GM19463 (cell line): ENCODE results near the gene ZNF722.
"Not testable (repeated sequence)": the region's sequence is repeated elsewhere in the genome, so short reads cannot be mapped to it uniquely, and the experiment has no call there.

ENCODE experiments used
- ATAC-seq: cut with Tn5 transposase; IDR thresholded peaks from one replicate; pipeline ENCODE4 v1.9.1; 2021; ENCODE audit warnings: mild to moderate bottlenecking, moderate library complexity; ENCODE audit not compliant: unreplicated experiment

ZNF722 gene

DNA sequence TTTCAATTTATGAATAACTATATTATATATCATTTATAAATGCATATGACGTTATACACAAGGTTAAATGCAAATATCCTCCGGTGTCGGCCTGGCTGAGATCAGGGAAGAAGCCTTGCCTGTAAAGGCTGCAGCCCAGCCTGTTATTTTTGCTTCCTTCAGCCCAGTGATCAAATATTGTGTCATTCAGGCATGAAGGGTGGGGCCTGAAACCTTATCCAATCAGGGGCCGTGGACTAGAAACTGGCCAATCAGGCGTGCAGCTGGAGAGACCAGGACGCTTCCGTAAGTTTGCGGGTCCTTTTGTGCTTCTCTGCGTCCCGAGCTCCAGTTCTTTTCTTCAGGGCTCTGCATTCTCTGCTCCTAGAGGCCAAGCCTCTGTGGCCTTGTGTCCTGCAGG, at the start of gene ZNF722:
ZNF722 (plus strand) TSS at position 301 of the 400 bp plus-strand sequence. CDS start 113 bp downstream, outside the sequence.
- ATAC-seq, result no peak

DNA sequence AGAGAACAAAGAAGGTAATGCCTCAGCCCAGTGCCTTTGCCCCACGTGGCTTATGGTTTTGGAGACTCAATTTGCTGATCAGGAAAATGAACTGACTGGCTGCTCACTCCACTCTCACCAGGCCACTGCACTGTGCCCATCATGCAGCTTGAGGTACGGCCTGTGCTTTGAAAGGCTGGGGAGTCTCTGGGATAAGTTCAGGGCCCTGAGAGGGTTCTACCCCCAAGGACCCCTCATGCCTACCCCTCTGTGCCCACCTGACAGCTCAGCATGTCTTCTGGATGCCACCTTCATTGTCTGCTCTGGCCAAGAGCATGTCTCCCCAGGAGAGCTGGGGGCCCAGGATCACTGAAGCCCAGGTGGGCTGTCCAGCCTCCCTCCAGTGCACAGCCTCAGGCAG, 45.5 kb upstream of the ZNF722 start:
- ATAC-seq, result no peak

DNA sequence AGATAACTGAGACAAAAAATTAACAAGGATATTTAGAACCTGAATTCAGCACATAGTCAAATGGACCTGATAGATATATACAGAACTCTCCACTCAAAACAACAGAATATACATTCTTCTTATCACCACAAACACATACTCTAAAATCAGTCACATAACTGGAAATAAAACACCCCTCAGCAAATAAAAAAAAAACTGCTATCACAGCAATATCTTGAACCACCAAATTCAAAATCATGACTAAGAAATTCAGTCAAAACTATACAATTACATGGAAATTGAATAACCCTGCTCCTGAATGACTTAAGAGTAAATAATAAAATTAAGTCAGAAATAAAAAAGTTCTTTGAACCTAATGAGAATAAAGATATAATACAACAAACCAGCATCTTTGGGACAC, 30.0 kb upstream of the ZNF722 start:
- no peak for ATAC-seq

DNA sequence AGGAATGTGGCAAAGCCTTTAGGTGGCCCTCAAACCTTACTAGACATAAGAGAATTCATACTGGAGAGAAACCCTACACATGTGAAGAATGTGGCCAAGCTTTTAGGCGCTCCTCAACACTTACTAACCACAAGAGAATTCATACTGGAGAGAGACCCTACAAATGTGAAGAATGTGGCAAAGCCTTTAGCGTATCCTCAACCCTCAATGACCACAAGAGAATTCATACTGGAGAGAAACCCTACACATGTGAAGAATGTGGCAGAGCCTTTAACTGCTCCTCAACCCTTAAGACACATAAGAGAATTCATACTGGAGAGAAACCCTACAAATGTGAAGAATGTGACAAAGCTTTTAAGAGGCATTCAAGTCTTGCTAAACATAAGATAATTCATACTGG, 16.8 kb downstream of the ZNF722 start:
- not testable (repeated sequence) for ATAC-seq

DNA sequence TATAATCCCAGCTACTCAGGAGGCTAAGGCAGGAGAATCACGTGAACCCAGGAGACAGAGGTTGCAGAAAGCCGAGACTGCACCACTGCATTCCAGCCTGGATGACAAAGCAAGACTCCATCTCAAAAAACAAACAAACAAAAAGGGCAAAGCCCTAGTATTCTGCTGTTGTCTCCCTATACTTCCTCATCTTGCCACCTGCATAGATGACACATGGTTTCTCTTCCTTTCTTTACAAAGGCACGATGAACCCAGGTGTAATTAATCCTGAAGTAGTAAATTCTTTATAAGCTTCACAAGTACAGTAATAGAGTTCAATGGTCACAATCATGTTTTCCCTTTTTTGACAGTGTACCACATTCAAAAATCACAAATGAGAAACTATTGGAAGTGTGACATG, 36.7 kb downstream of the ZNF722 start:
- ATAC-seq, result no peak

DNA sequence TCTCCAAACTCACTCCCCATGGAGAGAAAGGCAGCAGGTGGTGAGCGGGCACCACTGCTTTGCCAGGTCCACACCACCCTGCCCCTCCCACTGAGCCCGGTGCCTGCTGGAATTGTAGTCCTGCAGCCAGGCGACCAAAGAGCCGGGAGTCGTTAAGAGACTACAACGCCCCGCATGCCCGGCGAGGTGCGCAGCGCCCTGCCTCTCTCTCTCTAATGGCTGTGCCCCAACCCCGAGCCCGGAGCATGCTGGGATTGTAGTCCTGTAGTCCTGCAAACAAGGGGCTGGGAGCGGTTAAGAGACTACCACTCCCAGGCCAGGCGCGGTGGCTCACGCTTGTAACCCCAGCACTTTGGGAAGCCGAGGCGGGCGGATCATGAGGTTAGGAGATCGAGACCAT, 38.4 kb downstream of the ZNF722 start:
- ATAC-seq, result no peak

DNA sequence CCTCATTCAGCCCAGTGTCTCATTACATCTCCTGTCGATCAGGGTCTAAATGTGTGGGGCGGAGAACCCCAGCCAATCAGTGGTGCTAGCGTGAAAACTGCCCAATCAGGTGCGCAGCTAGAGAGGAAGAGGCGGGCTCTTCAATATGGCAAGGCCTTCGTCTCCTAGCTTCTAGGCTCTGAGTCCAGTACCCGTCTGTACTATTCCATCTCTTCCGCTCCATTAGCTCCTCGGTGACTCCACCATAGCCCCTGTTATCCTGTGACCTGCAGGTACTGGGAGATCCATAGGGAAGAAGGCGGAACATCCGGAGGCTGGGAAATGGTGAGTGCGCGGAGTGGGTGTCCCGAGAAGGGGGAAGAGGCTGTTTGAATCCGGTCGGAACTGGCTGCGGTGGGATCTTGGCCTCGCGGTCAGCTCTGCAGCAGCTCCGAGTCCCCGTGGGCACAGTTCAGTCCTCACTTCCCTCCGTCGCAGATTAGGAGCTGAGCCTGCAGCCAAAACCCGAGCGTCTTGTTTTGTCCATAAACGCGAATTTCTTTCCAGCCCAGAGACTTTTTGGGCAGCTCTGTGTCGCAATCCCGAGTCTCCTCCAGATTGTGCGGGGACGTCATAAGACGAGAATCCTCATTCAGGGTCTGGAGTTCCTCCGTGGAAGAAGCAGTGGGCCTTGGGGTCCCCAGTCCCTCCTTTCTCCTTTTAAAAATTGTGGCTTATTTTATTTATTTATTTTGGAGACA, 46.8 kb downstream of the ZNF722 start, which contains the start of gene ZNF727:
ZNF727 (plus strand) TSS at position 134 of the 740 bp plus-strand sequence; CDS start at position 322, 188 bp downstream.
- ATAC-seq, result no peak

DNA sequence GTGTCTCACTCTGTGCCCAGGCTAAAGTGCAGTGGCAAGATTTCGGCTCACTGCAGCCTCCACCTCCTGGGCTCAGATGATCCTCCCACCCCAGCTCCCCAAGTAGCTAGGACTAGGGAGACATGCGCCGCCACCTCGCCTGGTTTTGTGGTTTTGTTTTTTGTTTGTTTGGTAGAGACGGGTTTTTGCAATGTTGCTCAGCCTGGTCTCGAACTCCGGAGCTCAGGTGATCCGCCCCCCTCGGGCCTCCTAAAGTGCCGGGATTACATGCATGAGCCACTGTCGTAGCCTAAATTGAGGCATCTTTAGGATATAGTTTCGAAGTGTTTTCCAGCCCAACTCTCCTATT, 47.4 kb downstream of the ZNF722 start:
- no peak for ATAC-seq
